HG02571 (cell line): ENCODE results near the gene ALDH1B1.

Experiments
- ATAC-seq: cut with Tn5 transposase; IDR thresholded peaks from one replicate; pipeline ENCODE4 v1.9.1; 2021; ENCODE audit warnings: mild to moderate bottlenecking, moderate library complexity; ENCODE audit not compliant: unreplicated experiment

The ALDH1B1 gene

GRCh38 chr9:38437193-38437823, 44.8 kb downstream of the ALDH1B1 start:
- no peak for ATAC-seq

GRCh38 chr9:38439291-38439915, 46.9 kb downstream of the ALDH1B1 start:
- ATAC-seq: no peak

GRCh38 chr9:38439916-38440301, 47.4 kb downstream of the ALDH1B1 start:
- ATAC-seq: no peak

- ATAC-seq: no peak
Measured at GRCh38 chr9:38440516-38440915, 48.0 kb downstream of the ALDH1B1 start.

GRCh38 chr9:38441347-38442085, 49.0 kb downstream of the ALDH1B1 start:
- ATAC-seq: no peak

- ATAC-seq: no peak
Measured at GRCh38 chr9:38442473-38443096, 50.1 kb downstream of the ALDH1B1 start.

GRCh38 chr9:38443181-38443580, 50.7 kb downstream of the ALDH1B1 start:
- ATAC-seq: no peak

GRCh38 chr9:38443597-38443996, 51.1 kb downstream of the ALDH1B1 start:
- ATAC-seq: no peak

GRCh38 chr9:38445154-38446043, 52.9 kb downstream of the ALDH1B1 start:
- ATAC-seq: peak; percentile 80

GRCh38 chr9:38447703-38448102, 55.2 kb downstream of the ALDH1B1 start:
- ATAC-seq: no peak
